H1 (cell line): Measurements from ENCODE around the gene SPTBN1. TPM values are rescaled to one million over a fixed set of nuclear protein-coding genes. Genes with fewer than 3 reads are reported as not detected.

Experiments
- CTCF ChIA-PET: fragments of 300-600 bp; sonication (Branson Sonifier 250); formaldehyde crosslinking; loops from one replicate; lab custom pipeline; 2021; ENCODE audit not compliant: partially characterized antibody; lab: Charles Lee
- POLR2A ChIA-PET: fragments of 300-600 bp; sonication (Branson Sonifier 250); formaldehyde crosslinking; loops from one replicate; lab custom pipeline; 2021; ENCODE audit warnings: inconsistent platforms; ENCODE audit not compliant: partially characterized antibody; lab: Charles Lee
- DNase-seq, 2 experiments: peaks; one replicate each; pipeline versions ENCODE4 v3.0.0 to v3.0.0-alpha.2; 2010 to 2022; ENCODE audit warnings: low spot score in 2 of 2, low read depth in 1 of 2, mixed read lengths in 1 of 2
- FAIRE-seq: peaks from 2 replicates; lab custom pipeline; 2011; peaks lifted over from hg19 to GRCh38; lab: Jason Lieb, UNC
- H2AFZ ChIP-seq: 2 replicates; pipeline ENCODE4 v1.8.1; 2012; ENCODE audit warnings: low read length, inconsistent platforms
- H2AK5ac ChIP-seq: 2 replicates; pipeline ENCODE4 v1.6.1; 2013; ENCODE audit warnings: low read depth, low read length
- H2BK120ac ChIP-seq: replicated peaks from 2 replicates; pipeline ENCODE3; 2013; ENCODE audit warnings: low read depth, low read length, inconsistent platforms
- H2BK12ac ChIP-seq: 2 replicates; pipeline ENCODE4 v1.6.1; 2013; ENCODE audit warnings: low read depth, low read length
- H2BK15ac ChIP-seq: 2 replicates; pipeline ENCODE4 v1.6.1; 2013; ENCODE audit warnings: low read length
- H2BK20ac ChIP-seq: 2 replicates; pipeline ENCODE4 v1.6.1; 2013; ENCODE audit warnings: low read length
- H2BK5ac ChIP-seq: 2 replicates; pipeline ENCODE4 v1.6.1; 2013; ENCODE audit warnings: low read depth, low read length
- H3K14ac ChIP-seq: 2 replicates; pipeline ENCODE4 v1.6.1; 2013; ENCODE audit warnings: inconsistent platforms; ENCODE audit not compliant: insufficient read length
- H3K18ac ChIP-seq: 2 replicates; pipeline ENCODE4 v1.6.1; 2013; ENCODE audit warnings: low read length; ENCODE audit errors: extremely low read depth
- H3K23ac ChIP-seq: 2 replicates; pipeline ENCODE4 v1.6.1; 2013; ENCODE audit warnings: inconsistent platforms; ENCODE audit not compliant: insufficient read length
- H3K23me2 ChIP-seq: 2 replicates; pipeline ENCODE4 v1.6.1; 2013; ENCODE audit warnings: low read depth, low read length
- H3K27ac ChIP-seq: 2 replicates; pipeline ENCODE4 v1.6.1; 2011; ENCODE audit warnings: low read depth, low read length, inconsistent platforms
- H3K27me3 ChIP-seq, 4 experiments: replicated peaks in 1 of 4; 1 replicate in 1 of 4; 2 replicates in 3 of 4; pipeline versions ENCODE4 v1.6.1 to v1.8.1; 2011 to 2013; ENCODE audit warnings: low read length in 3 of 4, mild to moderate bottlenecking in 3 of 4, inconsistent platforms in 2 of 4, mixed read lengths in 2 of 4, moderate library complexity in 1 of 4; ENCODE audit not compliant: control insufficient read depth in 3 of 4, insufficient read depth in 3 of 4; ENCODE audit errors: extremely low read depth in 1 of 4
- H3K36me3 ChIP-seq, 4 experiments: 2 replicates each; pipeline versions ENCODE4 v1.6.1 to v1.8.1; 2011 to 2013; ENCODE audit warnings: mild to moderate bottlenecking in 4 of 4, low read length in 3 of 4, moderate library complexity in 2 of 4, control low read depth in 1 of 4, inconsistent platforms in 1 of 4; ENCODE audit not compliant: insufficient read depth in 4 of 4, control insufficient read depth in 2 of 4
- H3K4ac ChIP-seq: replicated peaks from 2 replicates; pipeline ENCODE3; 2013; ENCODE audit warnings: low read length, low read depth, mixed read lengths, inconsistent platforms; ENCODE audit not compliant: insufficient read length
- H3K4me1 ChIP-seq, 4 experiments: replicated peaks in 1 of 4; 1 replicate in 1 of 4; 2 replicates in 3 of 4; pipeline versions ENCODE4 v1.6.1 to v1.8.1; 2011 to 2013; ENCODE audit warnings: low read length in 3 of 4, inconsistent platforms in 2 of 4, mixed read lengths in 1 of 4; ENCODE audit not compliant: insufficient read depth in 4 of 4, control insufficient read depth in 3 of 4
- H3K4me2 ChIP-seq, 2 experiments: 2 replicates each; pipeline versions ENCODE4 v1.6.1 to v1.8.1; 2011 to 2013; ENCODE audit warnings: low read depth in 2 of 2, low read length in 2 of 2, control low read depth in 1 of 2, inconsistent platforms in 1 of 2, mild to moderate bottlenecking in 1 of 2; ENCODE audit not compliant: insufficient read depth in 1 of 2
- H3K4me3 ChIP-seq, 4 experiments: fragments of 200-600, 300-600 bp in 1 of 4; sonication (generic), shearing (Covaris generic), sonication (Bioruptor Twin) in 1 of 4; 2 replicates each; pipeline versions ENCODE4 v1.5.1 to v1.8.1; 2011 to 2016; ENCODE audit warnings: low read length in 4 of 4, low read depth in 3 of 4, control low read depth in 2 of 4, inconsistent platforms in 2 of 4, mild to moderate bottlenecking in 2 of 4, mixed read lengths in 1 of 4, moderate library complexity in 1 of 4; ENCODE audit not compliant: insufficient read depth in 2 of 4; ENCODE audit errors: extremely low read depth in 1 of 4
- H3K56ac ChIP-seq: replicated peaks from 2 replicates; pipeline ENCODE3; 2013; ENCODE audit warnings: low read depth, mild to moderate bottlenecking, mixed read lengths, low read length, inconsistent platforms; ENCODE audit not compliant: insufficient read length
- H3K79me1 ChIP-seq: 2 replicates; pipeline ENCODE4 v1.6.1; 2013; ENCODE audit warnings: low read depth, low read length, control low read depth
- H3K79me2 ChIP-seq, 2 experiments: 2 replicates each; pipeline versions ENCODE4 v1.6.1 to v1.8.1; 2012 to 2013; ENCODE audit warnings: low read length in 2 of 2, mild to moderate bottlenecking in 2 of 2, inconsistent platforms in 1 of 2; ENCODE audit not compliant: insufficient read depth in 2 of 2, control insufficient read depth in 1 of 2
- H3K9ac ChIP-seq, 4 experiments: replicated peaks in 1 of 4; 1 replicate in 1 of 4; 2 replicates in 3 of 4; pipeline versions ENCODE4 v1.6.1 to v1.8.1; 2011 to 2013; ENCODE audit warnings: low read depth in 3 of 4, low read length in 3 of 4, control low read depth in 2 of 4, mild to moderate bottlenecking in 2 of 4, moderate library complexity in 2 of 4, inconsistent platforms in 1 of 4; ENCODE audit errors: extremely low read depth in 1 of 4
- H3K9me3 ChIP-seq, 2 experiments: 2 replicates each; pipeline versions ENCODE4 v1.6.1 to v1.8.1; 2012 to 2013; ENCODE audit warnings: mild to moderate bottlenecking in 2 of 2, moderate library complexity in 2 of 2, control low read depth in 1 of 2, inconsistent platforms in 1 of 2, low read depth in 1 of 2, low read length in 1 of 2, mixed read lengths in 1 of 2; ENCODE audit not compliant: insufficient read depth in 2 of 2
- H4K20me1 ChIP-seq, 2 experiments: replicated peaks in 1 of 2; 2 replicates each; pipeline versions ENCODE3 to v1.8.1; 2011 to 2013; ENCODE audit warnings: inconsistent platforms in 2 of 2, low read length in 2 of 2, mild to moderate bottlenecking in 1 of 2; ENCODE audit not compliant: insufficient read depth in 2 of 2, control insufficient read depth in 1 of 2
- H4K5ac ChIP-seq: 2 replicates; pipeline ENCODE4 v1.6.1; 2013; ENCODE audit warnings: low read length, low read depth, mixed read lengths, inconsistent platforms; ENCODE audit not compliant: insufficient read length
- H4K8ac ChIP-seq: 2 replicates; pipeline ENCODE4 v1.8.0; 2013; ENCODE audit warnings: mild to moderate bottlenecking, moderate library complexity, low read length, inconsistent platforms; ENCODE audit not compliant: insufficient read depth; ENCODE audit errors: extremely low read depth
- H4K91ac ChIP-seq: replicated peaks from 2 replicates; pipeline ENCODE3; 2013; ENCODE audit warnings: low read length, mixed read lengths, inconsistent platforms; ENCODE audit not compliant: insufficient read length
- ATF2 ChIP-seq: IDR thresholded peaks from 2 replicates; pipeline ENCODE4 v1.6.1; 2012; ENCODE audit warnings: low read length, inconsistent platforms
- CBX5 ChIP-seq: fragments of 300-800, 300-1000 bp; sonication (generic); IDR thresholded peaks from 2 replicates; pipeline ENCODE4 v1.7.1; 2016; ENCODE audit warnings: antibody characterized with exemption, low read length, low read depth
- GABPA ChIP-seq: IDR thresholded peaks from 2 replicates; pipeline ENCODE4 v1.6.1; 2011; ENCODE audit warnings: mild to moderate bottlenecking, low read length, moderate library complexity, borderline replicate concordance; ENCODE audit not compliant: insufficient read depth
- GTF2F1 ChIP-seq: IDR thresholded peaks from 2 replicates; pipeline ENCODE4 v1.6.1; 2012; ENCODE audit warnings: low read depth, low read length, improper control_type of control experiment, borderline replicate concordance
- SIX5 ChIP-seq: IDR thresholded peaks from 2 replicates; pipeline ENCODE4 v1.6.1; 2011; ENCODE audit warnings: mild to moderate bottlenecking, low read depth, low read length
- TAF7 ChIP-seq: optimal IDR thresholded peaks from 2 replicates; pipeline ENCODE3; 2011; ENCODE audit warnings: low read depth, mild to moderate bottlenecking, inconsistent platforms, low read length, moderate library complexity, borderline replicate concordance
- WGBS, 2 experiments: shearing (Covaris generic) in 1 of 2; methylation state at CpG; one replicate each; pipeline versions ENCODE4 v1.1.6 to v1.1.7; 2013 to 2015; ENCODE audit warnings: low lambda C conversion rate in 2 of 2, mixed read lengths in 2 of 2, inconsistent platforms in 1 of 2, low coverage in 1 of 2, missing lambda C conversion rate in 1 of 2; ENCODE audit not compliant: insufficient replicate concordance in 2 of 2, insufficient coverage in 1 of 2, insufficient read length in 1 of 2; ENCODE audit errors: extremely low coverage in 1 of 2, missing lambda C conversion rate in 1 of 2; 5-methylcytosine and 5-hydroxymethylcytosine counted together
- polyA plus RNA-seq, 7 experiments: library from polyadenylated mRNA; depleted of rRNA in 3 of 7; stranded (reverse) in 5 of 7; unstranded in 2 of 7; fragments of >200 nt in 5 of 7; fragments of 200-250 nt in 2 of 7; gene quantifications; 1 replicate in 5 of 7; 2 replicates in 1 of 7; 4 replicates in 1 of 7; pipeline versions ENCODE4 v1.2.1 to v1.2.3, GENCODE V29; 2011 to 2013; ENCODE audit warnings: missing spikeins in 2 of 7, mixed read lengths in 2 of 7
- total RNA-seq: library from RNA; stranded (reverse); fragmentation: NEBNext Ultra II Directional; extraction: Animal tissue kit (Norgen Biotek cat#: 25700); gene quantifications from 2 replicates; pipeline ENCODE4 v1.2.1, GENCODE V29; 2021

Gene SPTBN1
- total and polyA plus RNA-seq, 2 of the 8 experiments (the other 6 are each of a cell fraction or from before 2014, with no cell fraction given) = 31.8 to 180 TPM

GRCh38 chr2:54629914-54630857 lies 174.1 kb downstream of the SPTBN1 start:
- Histone ChIP-seq H3K4me3 (no peak overlapping the region), H3K4me1 (peaks cover 0 to 3% (median 0%) of the 10 kb centered on the region in 4 experiments; a peak in 1 of 7 replicates), H3K14ac (no peak overlapping the region), H3K4ac (no peak overlapping the region), H4K8ac (no peak overlapping the region), H2BK15ac (no peak overlapping the region), H3K79me1 (peaks cover 2% of the 10 kb centered on the region; the same call in 1 of the 2 replicates), H4K5ac (no peak overlapping the region), H3K56ac (no peak overlapping the region), H2AFZ (no peak overlapping the region), H3K9ac (no peak overlapping the region), H2AK5ac (no peak overlapping the region), H2BK12ac (no peak overlapping the region), H3K36me3 (peaks cover 41 to 93% (median 76%) of the 10 kb centered on the region in 4 experiments), H2BK20ac (no peak overlapping the region), H3K23ac (no peak overlapping the region), H3K9me3 (no peaks in the 10 kb centered on the region), H2BK5ac (no peak overlapping the region), H3K27ac (no peak overlapping the region), H3K18ac (no peak overlapping the region), H4K20me1 (peaks cover 2 to 10% of the 10 kb centered on the region in 2 experiments), H3K4me2 (no peak overlapping the region), H2BK120ac (no peak overlapping the region), H3K79me2 (no peaks in the 10 kb centered on the region), H4K91ac (no peak overlapping the region), H3K23me2 (no peaks in the 10 kb centered on the region), H3K27me3 (no peaks in the 10 kb centered on the region)
- ChIA-PET POLR2A (no interaction called here), CTCF (interaction anchor here (1.5 kb wide), 1 partner anchor 36 kb away, joined by 6 read pairs; no protein-coding TSS in a partner anchor)
- DNase-seq (no peak), FAIRE-seq (no peak)
- WGBS, 2 experiments = 91% methylated on average over 11 of the region's 11 CpGs; no CpG with 5 or more reads in 1 of the 2 experiments
- no peak for TF ChIP-seq GTF2F1
- TF ChIP-seq ATF2 = no peak
- no peak for TF ChIP-seq TAF7
- no peak for TF ChIP-seq SIX5
- TF ChIP-seq GABPA = no peak
- TF ChIP-seq CBX5 = no peak
